COLO668 (cell line): ENCODE results near the gene SNAI3.
A peak's percentile ranks its signal among the peaks of the same experiment; 100 is the strongest.

Experiments
- DNase-seq: peaks from one replicate; lab custom pipeline; 2025; ENCODE audit not compliant: unreplicated experiment; lab: John Stamatoyannopoulos, UW

SNAI3 gene

GRCh38 chr16:88686439-88687253, at the start of gene SNAI3:
SNAI3 (minus strand) TSS chr16:88686507; CDS start chr16:88686406, 101 bp downstream.
- DNase-seq = peak; percentile 95

- no peak for DNase-seq
Measured at GRCh38 chr16:88736088-88736487, 49.8 kb upstream of the SNAI3 start.

GRCh38 chr16:88735616-88736015, 49.3 kb upstream of the SNAI3 start:
- no peak for DNase-seq

- DNase-seq = no peak
Measured at GRCh38 chr16:88735121-88735520, 48.8 kb upstream of the SNAI3 start.

- peak; percentile 57 for DNase-seq
Measured at GRCh38 chr16:88734361-88734728, 48.0 kb upstream of the SNAI3 start.

- DNase-seq = peak; percentile 23
Measured at GRCh38 chr16:88733630-88734360, 47.5 kb upstream of the SNAI3 start.

GRCh38 chr16:88732961-88733294, 46.6 kb upstream of the SNAI3 start:
- DNase-seq = no peak

- DNase-seq = peak; percentile 58
Measured at GRCh38 chr16:88732172-88732960, 46.1 kb upstream of the SNAI3 start.

- DNase-seq = peak; percentile 11
Measured at GRCh38 chr16:88731699-88732098, 45.4 kb upstream of the SNAI3 start.

- DNase-seq = peak; percentile 19
Measured at GRCh38 chr16:88730632-88731607, 44.6 kb upstream of the SNAI3 start.

GRCh38 chr16:88727871-88728270, 41.6 kb upstream of the SNAI3 start:
- peak; percentile 69 for DNase-seq

GRCh38 chr16:88726981-88727380, 40.7 kb upstream of the SNAI3 start:
- peak; percentile 29 for DNase-seq

- no peak for DNase-seq
Measured at GRCh38 chr16:88726408-88726749, 40.1 kb upstream of the SNAI3 start.

GRCh38 chr16:88725609-88726407, 39.5 kb upstream of the SNAI3 start:
- no peak for DNase-seq

- DNase-seq = no peak
Measured at GRCh38 chr16:88724855-88725555, 38.7 kb upstream of the SNAI3 start.

- no peak for DNase-seq
Measured at GRCh38 chr16:88723911-88724310, 37.6 kb upstream of the SNAI3 start.

- DNase-seq = no peak
Measured at GRCh38 chr16:88723507-88723887, 37.2 kb upstream of the SNAI3 start.

GRCh38 chr16:88722784-88723506, 36.6 kb upstream of the SNAI3 start:
- DNase-seq = no peak
